ENCODE measurements around the gene UHRF2. TPM values are rescaled to one million over a fixed set of nuclear protein-coding genes. Genes with fewer than 3 reads are reported as not detected.
"Not testable (repeated sequence)": the region's sequence is repeated elsewhere in the genome, so short reads cannot be mapped to it uniquely, and the experiment has no call there.

UHRF2 gene
- total RNA-seq, result 76.3 TPM

GRCh38 chr9:6412487-6413364 is at the start of gene UHRF2:
Gene UHRF2 (plus strand): TSS chr9:6413199. CDS start chr9:6413491, 292 bp downstream.
- DNase-seq, result peak; percentile 99

GRCh38 chr9:6367128-6367890 is 45.7 kb upstream of the UHRF2 start:
- no peak for DNase-seq

GRCh38 chr9:6368831-6369230 is 44.2 kb upstream of the UHRF2 start:
- DNase-seq, result no peak

GRCh38 chr9:6381477-6382012 is 31.5 kb upstream of the UHRF2 start:
- not testable (repeated sequence) for DNase-seq

- no peak for DNase-seq
These were observed 30.3 kb upstream of the UHRF2 start for GRCh38 chr9:6382681-6383080.

- no peak for DNase-seq
These were observed 29.3 kb upstream of the UHRF2 start for GRCh38 chr9:6383551-6384225.

GRCh38 chr9:6384732-6385131 is 28.3 kb upstream of the UHRF2 start:
- no peak for DNase-seq

GRCh38 chr9:6399071-6399470 is 13.9 kb upstream of the UHRF2 start:
- DNase-seq, result no peak

- no peak for DNase-seq
These were observed 7.6 kb upstream of the UHRF2 start for GRCh38 chr9:6405371-6405770.

GRCh38 chr9:6407778-6408177 is 5.2 kb upstream of the UHRF2 start:
- no peak for DNase-seq

GRCh38 chr9:6408320-6408719 is 4.7 kb upstream of the UHRF2 start:
- no peak for DNase-seq

GRCh38 chr9:6409811-6410210 is 3.2 kb upstream of the UHRF2 start:
- DNase-seq, result peak; percentile 64

- DNase-seq, result no peak
These were observed 2.4 kb upstream of the UHRF2 start for GRCh38 chr9:6410633-6411032.

GRCh38 chr9:6413365-6414246 is 607 bp downstream of the UHRF2 start:
- peak; percentile 44 for DNase-seq

GRCh38 chr9:6414247-6414641 is 1.2 kb downstream of the UHRF2 start:
- peak; percentile 42 for DNase-seq

GRCh38 chr9:6415266-6415665 is 2.3 kb downstream of the UHRF2 start:
- no peak for DNase-seq

- DNase-seq, result no peak
These were observed 4.2 kb downstream of the UHRF2 start for GRCh38 chr9:6417186-6417585.

- no peak for DNase-seq
These were observed 5.8 kb downstream of the UHRF2 start for GRCh38 chr9:6418764-6419163.

- DNase-seq, result no peak
These were observed 11.9 kb downstream of the UHRF2 start for GRCh38 chr9:6424940-6425339.

- DNase-seq, result peak; percentile 37
These were observed 13.1 kb downstream of the UHRF2 start for GRCh38 chr9:6426117-6426516.

Measured in tongue (tissue), 2 donors.